ENCODE results near the gene BCL2.
"Not testable (repeated sequence)": the region's sequence is repeated elsewhere in the genome, so short reads cannot be mapped to it uniquely, and the experiment has no call there.

The BCL2 gene

DNA sequence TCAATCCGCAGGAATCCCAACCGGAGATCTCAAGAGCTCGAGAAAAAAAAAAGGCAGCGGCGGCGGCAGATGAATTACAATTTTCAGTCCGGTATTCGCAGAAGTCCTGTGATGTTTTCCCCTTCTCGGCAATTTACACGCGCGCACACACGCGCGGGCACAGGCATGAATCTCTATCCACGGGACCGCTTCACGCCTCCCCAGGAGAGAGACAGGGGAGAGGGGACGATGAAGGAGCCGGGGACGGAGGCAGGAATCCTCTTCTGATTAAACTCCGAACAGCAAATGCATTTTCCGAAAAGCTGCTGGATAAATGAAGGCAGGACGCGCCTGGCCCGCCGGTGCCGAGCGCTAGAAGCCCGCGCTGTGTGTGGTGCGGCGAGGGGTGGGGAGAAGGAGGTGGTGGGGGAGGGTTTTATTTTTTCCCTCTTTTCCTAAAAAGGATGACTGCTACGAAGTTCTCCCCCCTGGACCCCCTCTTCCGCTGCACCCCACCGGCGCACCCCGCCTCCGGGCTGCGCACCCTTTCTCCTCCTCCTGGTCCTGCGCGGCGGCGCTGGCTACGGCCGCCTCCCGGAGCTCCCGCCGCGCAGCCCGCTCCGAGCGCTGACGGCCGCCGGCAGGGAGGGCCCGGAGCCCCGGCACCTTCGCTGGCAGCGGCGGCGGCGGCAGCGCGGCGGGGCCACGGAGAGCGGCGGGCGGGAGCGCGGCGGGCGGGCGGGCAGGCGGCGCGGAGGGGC, at the start of gene BCL2:
BCL2 (minus strand) TSS at position 387 of the 740 bp plus-strand sequence.
- peak; percentile 43 to 58 for DNase-seq

- DNase-seq = no peak
These were observed 49.0 kb upstream of the BCL2 start for GRCh38 chr18:63368611-63369010.

GRCh38 chr18:63367053-63367953, 47.7 kb upstream of the BCL2 start, which contains the start of gene KDSR:
TSS of gene KDSR (minus strand) at chr18:63367206. CDS start at chr18:63367118, 88 bp downstream.
- peak; percentile 74 to 84 for DNase-seq

DNA sequence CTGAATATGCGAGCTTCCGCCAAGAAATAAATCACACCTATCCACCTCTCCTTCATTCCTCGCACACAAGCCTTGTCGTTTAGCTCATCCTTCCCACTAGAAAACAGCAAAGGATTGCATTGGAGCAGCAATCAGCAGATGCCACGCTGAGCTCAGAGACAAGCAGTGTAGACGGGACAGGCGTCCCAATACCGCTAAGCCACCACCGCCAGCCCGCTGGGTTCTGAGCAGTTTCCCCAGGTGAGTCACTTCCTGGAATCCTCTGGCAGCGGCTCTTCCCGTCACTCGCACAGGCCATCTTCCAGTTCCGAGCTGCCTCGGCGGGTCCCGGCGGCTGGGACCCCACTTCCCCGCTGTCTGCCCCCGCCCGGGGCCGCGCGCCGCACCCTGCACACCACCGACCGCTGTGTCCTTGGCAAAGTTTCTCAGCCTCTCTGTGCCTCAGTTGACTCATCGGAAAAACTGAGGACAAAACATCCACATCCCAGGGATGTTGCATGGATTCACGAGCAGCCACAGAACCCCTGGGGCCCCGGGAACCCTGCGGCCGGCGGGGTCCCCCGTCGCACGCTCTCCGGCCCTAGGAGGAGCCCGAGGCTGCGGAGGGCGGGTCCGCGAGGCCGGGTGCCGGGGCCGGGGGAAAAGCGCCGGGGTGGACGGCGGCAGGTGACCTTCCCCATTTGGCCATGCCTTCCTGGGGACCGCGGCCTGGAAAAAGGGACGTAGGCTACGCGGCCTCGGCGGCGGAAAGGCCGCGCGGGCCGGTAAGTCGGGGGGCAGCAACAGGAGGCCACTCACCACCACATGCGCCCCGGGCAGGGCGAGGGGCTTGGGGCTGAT, 46.9 kb upstream of the BCL2 start:
- peak; percentile 69 to 79 for DNase-seq

DNA sequence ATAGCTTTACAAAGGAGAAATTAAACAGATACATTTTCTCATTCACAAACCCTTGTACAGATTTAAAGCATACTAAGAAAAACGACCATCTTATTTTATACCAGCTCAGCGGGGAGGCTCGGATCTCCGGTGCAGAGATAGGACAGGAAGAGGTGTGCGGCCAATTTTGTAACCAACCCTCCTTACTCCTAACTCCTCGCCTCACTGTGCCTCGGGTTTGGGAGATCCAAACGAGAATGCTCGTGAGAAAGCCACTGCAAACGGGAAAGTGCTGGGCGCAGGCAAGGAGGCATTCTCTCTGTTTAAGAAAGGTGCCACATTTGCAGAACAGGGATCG, 46.3 kb upstream of the BCL2 start:
- DNase-seq = peak in 1 of 2 donors; percentile 16

DNA sequence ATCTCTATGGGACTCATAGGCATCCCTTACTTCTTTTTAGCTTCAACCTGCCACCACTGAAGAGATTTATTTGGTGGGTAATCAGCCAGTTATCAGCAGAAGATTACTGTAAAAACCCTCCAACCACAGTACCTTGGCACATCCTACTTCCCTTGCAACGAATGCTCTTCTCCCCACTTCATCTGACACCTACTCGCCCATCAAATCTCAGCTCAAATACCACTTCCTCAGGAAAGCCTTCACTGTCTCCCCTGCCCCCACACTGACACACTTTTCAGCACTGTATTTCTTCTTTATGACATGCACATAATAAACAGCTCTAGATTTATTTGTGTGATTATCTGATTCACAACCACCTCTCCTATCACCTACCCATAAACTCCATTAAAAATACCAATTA, 44.4 kb upstream of the BCL2 start:
- DNase-seq = peak; percentile 39 to 69

DNA sequence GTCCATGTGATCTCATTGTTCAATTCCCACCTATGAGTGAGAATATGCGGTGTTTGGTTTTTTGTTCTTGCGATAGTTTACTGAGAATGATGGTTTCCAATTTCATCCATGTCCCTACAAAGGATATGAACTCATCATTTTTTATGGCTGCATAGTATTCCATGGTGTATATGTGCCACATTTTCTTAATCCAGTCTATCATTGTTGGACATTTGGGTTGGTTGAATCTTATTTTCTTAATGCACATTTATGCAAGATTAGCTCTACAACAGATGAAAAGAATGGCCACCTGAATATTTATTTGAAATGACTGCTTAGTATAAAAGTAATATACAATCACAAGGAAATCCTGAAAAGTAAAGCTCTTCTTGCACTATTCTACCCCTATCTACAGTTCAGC, 43.9 kb upstream of the BCL2 start:
- not testable (repeated sequence) for DNase-seq

- DNase-seq = no peak
These were observed 36.8 kb upstream of the BCL2 start for GRCh38 chr18:63356272-63356896.

DNA sequence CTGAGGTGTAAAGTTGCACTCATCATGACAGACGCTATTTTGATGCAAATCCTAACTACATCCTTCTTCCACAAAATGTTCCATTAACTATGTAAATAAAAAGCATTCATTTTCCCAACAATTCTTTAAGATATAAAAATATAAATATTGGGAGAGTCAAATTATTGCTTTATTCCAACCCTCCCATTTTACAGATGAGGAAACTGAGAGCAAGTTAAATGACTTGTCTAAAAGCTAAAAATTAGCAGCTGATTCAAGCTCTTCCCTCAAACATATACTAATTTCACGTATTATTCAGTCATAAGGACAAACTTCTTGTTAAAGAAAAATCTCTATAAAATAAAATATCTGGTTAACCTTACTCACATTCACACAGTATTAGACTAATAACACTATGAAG, 30.7 kb upstream of the BCL2 start:
- DNase-seq = no peak

- DNase-seq = no peak
These were observed 29.1 kb upstream of the BCL2 start for GRCh38 chr18:63348508-63349136.

DNA sequence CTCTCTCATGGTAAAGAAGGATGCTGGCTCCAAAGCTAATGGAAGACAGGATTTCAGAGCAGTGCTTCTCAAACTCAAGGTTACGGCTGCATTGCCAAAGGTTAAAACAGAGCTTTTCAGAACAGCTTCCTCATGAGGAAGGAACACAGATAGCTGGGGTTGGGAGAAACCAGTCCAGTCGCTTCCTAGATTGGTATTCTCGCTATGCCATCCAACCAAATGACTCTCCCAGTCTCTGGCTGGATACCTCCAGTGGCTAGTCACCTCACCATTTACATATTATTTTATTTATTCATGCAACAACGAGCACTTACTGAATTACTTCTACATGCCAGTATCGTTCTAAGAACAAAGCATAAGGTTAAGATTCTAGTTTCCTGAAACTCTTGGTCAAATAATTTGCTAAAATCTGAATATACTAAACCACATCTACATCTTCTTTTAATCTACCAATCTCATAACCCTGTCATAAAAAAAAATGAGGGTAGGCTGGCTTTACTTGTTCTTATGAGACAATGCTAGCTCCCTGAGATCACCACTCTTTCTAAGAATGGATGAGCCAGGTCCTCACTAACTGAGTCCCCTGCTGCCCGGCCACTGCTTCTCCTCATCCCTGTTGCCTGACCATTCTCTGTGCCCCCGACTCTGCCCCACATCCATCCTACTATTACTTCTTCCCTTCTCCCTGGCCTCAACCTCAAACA, 27.1 kb upstream of the BCL2 start:
- no peak for DNase-seq

GRCh38 chr18:63346031-63346430, 26.5 kb upstream of the BCL2 start:
- no peak for DNase-seq

DNA sequence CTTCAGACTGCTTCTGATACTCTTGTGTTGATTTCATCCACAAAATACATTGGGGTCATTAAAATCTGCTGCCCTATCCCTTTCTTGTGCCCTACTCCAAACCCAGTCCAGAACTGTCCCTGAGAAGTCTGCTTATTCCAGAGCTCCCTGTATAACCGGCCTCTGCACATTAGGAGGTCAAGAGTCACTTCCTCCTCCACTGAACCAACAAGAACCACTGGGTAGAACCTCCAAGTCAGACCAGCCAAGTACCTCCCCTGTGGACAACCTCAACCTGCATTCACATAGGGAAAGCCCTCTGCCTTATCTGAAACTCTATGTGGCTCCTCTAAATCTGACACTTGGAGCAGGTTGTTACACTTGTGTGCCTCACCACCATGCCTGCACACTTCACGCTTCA, 25.3 kb upstream of the BCL2 start:
- no peak for DNase-seq

DNA sequence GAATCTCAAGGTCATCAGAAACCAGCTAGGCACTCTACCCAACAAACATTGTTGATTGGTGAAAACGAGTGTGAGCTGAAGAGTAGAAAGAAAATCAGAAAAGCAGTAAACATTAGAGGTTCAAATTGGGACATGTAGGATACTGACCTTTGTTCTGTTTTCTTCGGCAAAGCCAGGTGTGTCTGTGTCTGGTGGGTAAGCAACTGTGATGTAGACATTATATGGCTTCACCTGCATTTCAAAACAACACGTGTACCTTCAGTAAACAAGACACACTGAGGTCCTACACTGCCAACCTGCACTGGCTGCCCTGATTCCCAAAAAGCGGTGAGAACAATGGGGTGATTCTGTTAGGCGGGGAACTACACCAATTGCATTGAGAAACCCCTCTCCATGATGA, 24.7 kb upstream of the BCL2 start:
- no peak for DNase-seq

DNA sequence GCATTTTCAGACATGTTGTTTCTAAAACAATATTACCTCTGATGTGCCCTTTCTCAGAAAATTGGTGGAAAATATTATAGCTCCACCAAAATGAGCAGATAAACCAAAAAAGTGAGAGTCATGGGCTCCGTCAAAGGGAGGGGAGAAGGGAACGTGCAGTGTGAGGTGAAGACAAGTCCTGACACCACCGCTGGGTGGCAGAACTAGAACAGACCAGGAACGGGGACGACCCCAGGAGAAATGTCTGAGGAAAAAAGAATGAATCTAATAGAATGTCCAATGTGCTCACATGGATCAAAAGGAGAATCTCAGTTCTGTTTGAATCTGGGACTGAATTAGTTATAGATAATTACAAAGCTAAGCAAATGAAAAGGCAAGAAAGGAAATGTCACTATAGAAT, 22.6 kb upstream of the BCL2 start:
- DNase-seq = peak; percentile 30 to 50

DNA sequence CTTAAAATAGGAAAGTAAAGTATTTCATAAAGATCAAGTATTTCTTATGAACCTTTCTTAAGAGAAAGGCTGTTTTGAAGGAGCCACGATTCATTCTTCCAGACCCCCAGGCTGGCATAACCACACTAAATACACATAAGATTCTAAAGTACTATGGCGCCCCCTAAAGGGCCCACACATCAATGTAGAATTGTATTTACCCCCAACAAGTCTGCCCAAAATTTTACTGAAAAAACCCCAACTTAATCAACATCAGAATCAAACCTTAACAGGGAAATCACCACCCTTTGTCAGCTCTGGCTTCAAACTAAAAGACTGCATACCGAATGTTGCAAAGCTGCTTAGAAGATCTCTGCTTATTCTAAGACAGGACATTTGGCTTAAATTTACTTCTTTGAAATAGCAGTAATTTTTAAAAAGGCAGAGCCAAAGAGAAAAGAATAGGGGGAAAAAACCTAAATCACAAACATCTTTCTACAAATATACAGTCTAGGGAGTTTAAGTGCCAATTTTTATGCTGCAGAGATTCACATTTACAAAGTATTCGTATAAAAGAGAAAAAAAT, 20.4 kb upstream of the BCL2 start:
- peak; percentile 38 to 66 for DNase-seq

DNA sequence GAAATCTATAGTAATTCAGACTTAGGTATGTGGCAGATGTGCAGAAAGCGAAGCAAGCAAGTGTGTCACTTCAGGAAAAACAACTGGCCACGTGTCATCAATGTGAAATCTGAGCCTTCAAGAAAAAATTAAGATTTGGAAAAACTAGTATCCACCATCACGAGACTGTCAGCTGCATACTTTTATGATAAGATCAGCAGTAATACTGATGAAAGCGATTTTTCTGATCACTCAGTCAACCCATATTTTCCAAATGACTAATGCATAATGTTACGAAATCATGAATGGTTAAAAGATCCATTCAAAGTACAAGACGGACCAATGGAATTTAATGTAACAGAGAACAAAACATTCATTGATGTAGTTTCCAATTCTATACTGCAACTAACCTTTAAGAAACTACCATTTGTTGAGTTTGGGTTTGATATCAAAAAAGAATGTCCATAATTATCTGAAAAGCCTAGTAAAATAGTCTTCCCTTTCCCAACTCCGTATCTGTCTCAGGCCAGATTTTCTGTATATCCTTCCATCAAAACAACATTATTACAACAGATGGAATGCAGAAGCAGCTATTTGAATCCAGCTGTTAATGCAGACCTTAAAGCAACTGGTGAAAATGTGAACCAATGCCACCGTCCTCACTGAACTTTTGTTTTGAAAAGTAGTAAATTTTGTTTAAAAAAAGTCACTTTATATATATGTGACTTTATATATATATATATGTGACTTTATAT, 17.0 kb upstream of the BCL2 start:
- DNase-seq = no peak

DNA sequence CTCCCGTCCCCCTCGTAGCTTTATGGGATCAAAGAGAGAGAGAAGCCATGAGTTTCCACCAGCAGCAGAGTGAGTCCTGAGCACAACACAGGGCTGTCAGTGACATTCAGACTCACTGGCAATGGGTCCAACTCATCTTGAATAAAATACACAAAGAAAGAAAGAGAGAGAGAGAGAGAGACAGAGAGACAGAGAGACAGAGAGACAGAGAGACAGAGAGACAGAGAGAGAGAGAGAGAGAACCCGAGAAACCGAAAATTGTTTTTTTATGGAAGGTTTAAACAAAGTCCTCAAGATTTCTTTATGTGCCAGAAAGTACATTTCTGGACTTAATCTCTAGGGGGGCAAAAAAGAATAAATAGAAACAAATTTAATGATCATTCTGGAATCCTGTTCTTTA, 11.5 kb upstream of the BCL2 start:
- DNase-seq = no peak

DNA sequence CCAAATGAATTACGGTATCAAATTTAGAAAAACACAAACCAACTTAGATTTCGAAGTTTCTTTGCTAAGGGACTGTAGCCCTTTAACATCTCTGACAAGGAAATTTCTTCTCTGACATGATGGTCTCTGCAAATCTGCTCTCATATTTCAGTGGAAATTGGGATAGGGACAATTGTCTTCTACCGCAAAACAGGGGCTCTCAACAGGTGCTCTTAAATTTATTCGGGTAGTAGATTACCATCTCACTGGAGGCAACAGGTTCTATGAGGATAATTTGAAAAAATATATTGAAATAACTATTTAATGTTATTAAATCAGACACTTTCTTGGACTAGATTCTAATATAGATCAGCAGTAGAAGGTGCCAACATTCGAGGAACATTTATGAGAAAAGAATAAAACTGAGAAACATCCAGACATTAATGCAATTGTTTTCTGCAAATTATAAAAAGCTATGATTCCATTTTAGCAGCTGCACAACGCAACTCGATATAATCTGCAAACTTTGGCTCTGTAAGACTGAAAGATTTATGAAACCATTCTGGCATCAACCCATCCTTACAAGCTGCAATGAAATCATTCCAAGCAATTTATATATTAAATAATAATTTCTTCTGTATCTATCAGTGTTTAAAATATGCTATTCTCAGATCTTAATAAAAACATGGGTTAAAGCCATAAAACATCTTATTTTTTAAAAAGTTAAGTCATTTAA, 10.0 kb upstream of the BCL2 start:
- DNase-seq = no peak

- DNase-seq = no peak
These were observed 6.4 kb upstream of the BCL2 start for GRCh38 chr18:63326011-63326410.
